Glomerular visceral epithelial cell (primary cell): ENCODE measurements around the gene UQCC2.

Experiments used
- DNase-seq: peaks from one replicate; pipeline ENCODE4 v3.0.0-alpha.2; 2016; ENCODE audit errors: extremely low spot score

The UQCC2 gene

GRCh38 chr6:33654831-33655554, 56.5 kb downstream of the UQCC2 start:
- no peak for DNase-seq

DNA sequence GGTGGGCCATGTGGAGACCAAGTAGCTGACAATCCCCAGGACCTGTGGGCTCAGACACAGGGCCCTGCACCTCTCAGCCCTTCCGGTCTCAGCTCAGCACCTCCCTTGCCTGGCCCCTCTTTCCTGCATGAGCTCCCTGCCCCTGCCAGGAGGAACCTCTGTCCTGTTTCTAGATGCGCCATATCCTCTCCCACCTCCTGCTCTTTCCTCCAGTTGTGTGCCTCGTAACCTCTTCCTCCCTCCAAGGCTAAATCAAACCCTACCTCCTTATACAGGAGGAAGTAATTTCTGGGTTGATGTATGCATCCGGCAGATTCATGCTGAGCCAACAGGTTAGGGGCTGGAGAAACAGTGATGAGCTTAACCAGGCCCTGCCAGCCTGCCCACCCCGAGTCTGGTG, 59.5 kb downstream of the UQCC2 start:
- DNase-seq: no peak

GRCh38 chr6:33651403-33651802, 60.1 kb downstream of the UQCC2 start:
- no peak for DNase-seq
